ENCODE data around the gene NTRK2.

GRCh38 chr9:84924266-84924665 is 254.7 kb downstream of the NTRK2 start:
- TF ChIP-seq CTCF (IDR thresholded peaks at IDR 0.05) (no peak), POLR2A (IDR thresholded peaks at IDR 0.05) (no peak)
